AG04450 (cell line): ENCODE measurements around the gene APPL1. TPM values are rescaled to one million over a fixed set of nuclear protein-coding genes. Genes with fewer than 3 reads are reported as not detected.

Experiments
- CTCF ChIA-PET: fragments of 300-600, 350-600 bp; formaldehyde crosslinking; extraction: SDS; loops from one replicate; lab custom pipeline; 2022; ENCODE audit warnings: antibody characterized with exemption, inconsistent platforms; lab: Charles Lee
- POLR2A ChIA-PET: fragments of 350-600 bp; formaldehyde crosslinking; extraction: SDS; loops from one replicate; lab custom pipeline; 2021; ENCODE audit warnings: antibody characterized with exemption, inconsistent platforms; lab: Yijun Ruan, JAX
- DNase-seq: peaks from one replicate; pipeline ENCODE4 v3.0.0-alpha.2; 2011; ENCODE audit warnings: low read depth, low spot score
- H3K27ac ChIP-seq: one replicate; pipeline ENCODE4 v1.5.1; 2012; ENCODE audit warnings: low read depth, low read length, control low read depth
- H3K27me3 ChIP-seq: one replicate; pipeline ENCODE4 v1.6.0; 2012; ENCODE audit warnings: low read length; ENCODE audit not compliant: control insufficient read depth, insufficient read depth
- H3K4me3 ChIP-seq: 2 replicates; pipeline ENCODE4 v1.5.1; 2011; ENCODE audit warnings: mild to moderate bottlenecking, low read depth, low read length, control low read depth
- H3K9me3 ChIP-seq: 2 replicates; pipeline ENCODE4 v1.5.1; 2012; ENCODE audit warnings: low read length; ENCODE audit not compliant: control insufficient read depth, insufficient read depth
- polyA plus RNA-seq: library from polyadenylated mRNA; depleted of rRNA; stranded (reverse); fragments of >200 nt; gene quantifications from 2 replicates; pipeline ENCODE4 v1.2.3, GENCODE V29; 2011
- TF ChIP-seq, protein P1 (sequence below): IDR thresholded peaks from 2 replicates; pipeline ENCODE4 v1.5.1; 2011; ENCODE audit warnings: low read depth, low read length, control low read depth, inconsistent platforms

Gene APPL1
- polyA plus RNA-seq, 1 experiment, result 23.5 TPM

- Histone ChIP-seq H3K27ac (no peak overlapping the region), H3K4me3 (no peak overlapping the region), H3K27me3 (no peaks in the 10 kb centered on the region), H3K9me3 (no peaks in the 10 kb centered on the region)
- TF ChIP-seq, protein P1, sequence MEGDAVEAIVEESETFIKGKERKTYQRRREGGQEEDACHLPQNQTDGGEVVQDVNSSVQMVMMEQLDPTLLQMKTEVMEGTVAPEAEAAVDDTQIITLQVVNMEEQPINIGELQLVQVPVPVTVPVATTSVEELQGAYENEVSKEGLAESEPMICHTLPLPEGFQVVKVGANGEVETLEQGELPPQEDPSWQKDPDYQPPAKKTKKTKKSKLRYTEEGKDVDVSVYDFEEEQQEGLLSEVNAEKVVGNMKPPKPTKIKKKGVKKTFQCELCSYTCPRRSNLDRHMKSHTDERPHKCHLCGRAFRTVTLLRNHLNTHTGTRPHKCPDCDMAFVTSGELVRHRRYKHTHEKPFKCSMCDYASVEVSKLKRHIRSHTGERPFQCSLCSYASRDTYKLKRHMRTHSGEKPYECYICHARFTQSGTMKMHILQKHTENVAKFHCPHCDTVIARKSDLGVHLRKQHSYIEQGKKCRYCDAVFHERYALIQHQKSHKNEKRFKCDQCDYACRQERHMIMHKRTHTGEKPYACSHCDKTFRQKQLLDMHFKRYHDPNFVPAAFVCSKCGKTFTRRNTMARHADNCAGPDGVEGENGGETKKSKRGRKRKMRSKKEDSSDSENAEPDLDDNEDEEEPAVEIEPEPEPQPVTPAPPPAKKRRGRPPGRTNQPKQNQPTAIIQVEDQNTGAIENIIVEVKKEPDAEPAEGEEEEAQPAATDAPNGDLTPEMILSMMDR, result no peak
- no peak for DNase-seq
- POLR2A ChIA-PET, result no interaction called here
- CTCF ChIA-PET, result interaction anchor here (1.5 kb wide), 2 partner anchors 56 to 57 kb away, joined by 4 to 7 read pairs; no protein-coding TSS in a partner anchor
Measured at GRCh38 chr3:57226176-57226575, 1.4 kb upstream of the APPL1 start.

DNA sequence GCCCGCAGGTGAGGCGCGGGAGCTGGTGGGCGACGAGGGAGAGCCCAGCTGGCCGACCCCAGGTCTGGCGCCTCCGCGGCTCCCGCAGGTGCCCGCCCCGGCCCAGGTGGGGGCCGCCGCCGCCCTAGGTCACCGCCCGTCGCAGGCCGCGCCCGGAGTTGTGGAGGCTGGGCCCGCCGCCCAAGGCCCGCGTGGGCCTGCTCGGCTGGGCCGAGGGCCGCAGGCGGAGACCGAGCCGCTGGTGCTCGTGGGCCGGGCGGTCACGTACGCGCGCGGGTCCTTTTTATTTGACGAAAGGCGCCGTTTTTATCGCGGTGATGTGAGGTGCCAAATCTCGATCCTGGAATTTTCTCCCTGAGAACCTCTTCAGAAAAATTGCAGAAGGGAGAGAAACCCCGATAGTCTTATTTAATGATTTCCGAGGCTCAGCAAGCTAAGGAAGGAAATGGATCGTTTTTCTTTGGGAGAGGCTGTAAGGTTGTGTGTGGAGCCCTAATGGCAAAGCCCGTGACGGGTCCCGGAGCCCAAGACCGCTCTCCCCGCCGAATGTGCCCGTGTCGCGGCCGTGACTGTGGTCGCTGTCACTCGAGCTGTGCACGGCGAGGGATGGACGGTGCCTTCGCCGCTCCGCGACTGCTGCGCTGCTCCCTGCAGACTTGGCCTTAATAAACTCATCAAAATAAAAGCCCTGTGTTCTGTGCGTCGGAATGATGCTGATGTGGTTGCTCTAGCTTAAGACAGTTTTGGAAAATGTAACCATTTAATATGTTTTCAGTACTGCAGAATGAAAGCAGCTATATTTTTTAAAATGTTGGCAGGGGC lies 612 bp downstream of the APPL1 start:
- H3K27ac ChIP-seq, result no peak overlapping the region
- no peak for DNase-seq
- ChIA-PET CTCF (interaction anchor here (0.5 to 1.2 kb wide), 4 partner anchors 58 to 232 kb away, joined by 3 to 4 read pairs (median 4); no protein-coding TSS in a partner anchor), POLR2A (interaction anchor here (0.9 kb wide), 1 partner anchor 546 kb away, joined by 3 read pairs; the partner anchor contains the start of gene TASOR)
- peak overlapping the region; percentile 90 for H3K4me3 ChIP-seq
- no peaks in the 10 kb centered on the region for H3K27me3 ChIP-seq
- TF ChIP-seq, protein P1, result no peak
- no peaks in the 10 kb centered on the region for H3K9me3 ChIP-seq

GRCh38 chr3:57230006-57230405 lies 2.5 kb downstream of the APPL1 start:
- POLR2A ChIA-PET, result no interaction called here
- Histone ChIP-seq H3K27me3 (no peaks in the 10 kb centered on the region), H3K27ac (no peak overlapping the region), H3K4me3 (no peak overlapping the region), H3K9me3 (no peaks in the 10 kb centered on the region)
- TF ChIP-seq, protein P1, result no peak
- CTCF ChIA-PET, result no interaction called here
- DNase-seq, result no peak

DNA sequence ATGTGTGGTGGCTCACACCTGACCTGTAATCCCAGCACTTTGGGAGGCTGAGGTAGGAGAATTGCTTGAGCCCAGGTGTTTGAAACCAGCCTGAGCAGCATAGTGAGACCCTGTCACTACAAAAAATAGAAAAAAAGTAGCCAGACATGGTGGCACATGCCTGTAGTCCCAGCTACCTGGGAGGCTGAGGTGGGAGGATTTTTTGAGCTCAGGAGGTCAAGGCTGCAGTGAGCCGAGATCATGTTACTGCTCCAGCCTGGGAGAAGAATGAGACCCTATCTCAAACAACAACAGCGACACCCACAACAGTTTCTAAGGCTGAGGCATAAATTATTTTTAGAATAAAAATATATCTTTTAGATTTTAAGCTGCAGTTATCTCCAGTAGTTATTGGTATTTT lies 6.3 kb downstream of the APPL1 start:
- no peaks in the 10 kb centered on the region for H3K9me3 ChIP-seq
- TF ChIP-seq, protein P1, result no peak
- POLR2A ChIA-PET, result no interaction called here
- DNase-seq, result no peak
- no peaks in the 10 kb centered on the region for H3K27me3 ChIP-seq
- H3K4me3 ChIP-seq, result no peak overlapping the region
- H3K27ac ChIP-seq, result no peak overlapping the region
- CTCF ChIA-PET, result interaction anchor here (1.1 kb wide), 1 partner anchor 134 kb away, joined by 3 read pairs; no protein-coding TSS in a partner anchor
